ENCODE results near the gene KCNQ1. TPM values are rescaled to one million over a fixed set of nuclear protein-coding genes. Genes with fewer than 3 reads are reported as not detected.

KCNQ1 gene
- total and polyA plus RNA-seq, 2 experiments from 2014 or later = 0.45 to 0.87 TPM

DNA sequence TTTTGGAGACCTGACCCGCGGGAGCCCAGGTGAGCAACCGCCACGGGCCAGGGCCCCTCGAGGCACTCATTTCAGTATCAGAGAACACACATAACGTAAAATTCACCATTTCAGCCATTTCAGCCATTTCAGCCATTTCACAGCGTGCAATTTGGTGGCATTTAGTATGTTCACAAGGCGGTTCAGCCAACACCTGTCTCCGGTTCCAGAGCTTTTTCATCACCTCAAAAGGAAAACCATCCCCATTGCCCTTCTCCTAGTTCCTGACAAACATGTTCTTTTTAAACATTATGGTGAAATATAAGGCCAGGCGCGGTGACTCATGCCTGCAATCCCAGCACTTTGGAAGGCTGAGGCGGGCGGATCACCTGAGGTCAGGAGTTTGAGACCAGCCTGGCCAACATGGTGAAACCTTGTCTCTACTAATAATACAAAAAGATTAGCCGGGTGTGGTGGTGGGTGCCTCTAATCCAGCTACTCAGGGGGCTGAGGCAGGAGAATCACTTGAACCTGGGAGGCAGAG lies 119.3 kb downstream of the KCNQ1 start:
- Mint-ChIP-seq H3K27me3 (ENCODE audit: insufficient read depth, low read depth, poor library complexity) (peaks cover 64% of the 10 kb centered on the region), H3K4me1 (no peaks in the 10 kb centered on the region; the same call in 2 of the 3 replicates), H3K27ac (no peak overlapping the region), H3K9me3 (no peaks in the 10 kb centered on the region), H3K4me3 (no peak overlapping the region), H3K36me3 (ENCODE audit: low read depth) (no peaks in the 10 kb centered on the region)
- H3F3A ChIP-seq (replicated peaks; ENCODE audit: low read depth) = no peaks in the 10 kb centered on the region
- H4K20me1 ChIP-seq (replicated peaks; ENCODE audit: insufficient read depth) = no peaks in the 10 kb centered on the region; the same call in 1 of the 2 replicates
- no peak overlapping the region for H3K27ac ChIP-seq (ENCODE audit: low read depth)
- peaks cover 46% of the 10 kb centered on the region for H3K27me3 ChIP-seq (ENCODE audit: insufficient read depth)
- ATAC-seq (no peak), DNase-seq (ENCODE audit: low spot score) (no peak)
- no peaks in the 10 kb centered on the region; the same call in 1 of the 2 replicates for H3K4me1 ChIP-seq (ENCODE audit: insufficient read depth)
- H3K79me2 ChIP-seq (replicated peaks; ENCODE audit: insufficient read depth) = no peaks in the 10 kb centered on the region
- no peak overlapping the region for H3K4me3 ChIP-seq
- H2AFZ ChIP-seq = no peak overlapping the region
- TF ChIP-seq ZNF462 (CRISPR knock-in tag; IDR thresholded peaks at IDR 0.05) (no peak), CREB1 (CRISPR knock-in tag; IDR thresholded peaks at IDR 0.05; ENCODE audit: low read depth) (no peak), EZH2phosphoT487 (IDR thresholded peaks at IDR 0.05; ENCODE audit: unreplicated experiment) (no peak), CTCF (conservative IDR thresholded peaks at IDR 0.05; ENCODE audit: low read depth in 2 of 2) (no peak)
- TF ChIP-seq, protein P1, sequence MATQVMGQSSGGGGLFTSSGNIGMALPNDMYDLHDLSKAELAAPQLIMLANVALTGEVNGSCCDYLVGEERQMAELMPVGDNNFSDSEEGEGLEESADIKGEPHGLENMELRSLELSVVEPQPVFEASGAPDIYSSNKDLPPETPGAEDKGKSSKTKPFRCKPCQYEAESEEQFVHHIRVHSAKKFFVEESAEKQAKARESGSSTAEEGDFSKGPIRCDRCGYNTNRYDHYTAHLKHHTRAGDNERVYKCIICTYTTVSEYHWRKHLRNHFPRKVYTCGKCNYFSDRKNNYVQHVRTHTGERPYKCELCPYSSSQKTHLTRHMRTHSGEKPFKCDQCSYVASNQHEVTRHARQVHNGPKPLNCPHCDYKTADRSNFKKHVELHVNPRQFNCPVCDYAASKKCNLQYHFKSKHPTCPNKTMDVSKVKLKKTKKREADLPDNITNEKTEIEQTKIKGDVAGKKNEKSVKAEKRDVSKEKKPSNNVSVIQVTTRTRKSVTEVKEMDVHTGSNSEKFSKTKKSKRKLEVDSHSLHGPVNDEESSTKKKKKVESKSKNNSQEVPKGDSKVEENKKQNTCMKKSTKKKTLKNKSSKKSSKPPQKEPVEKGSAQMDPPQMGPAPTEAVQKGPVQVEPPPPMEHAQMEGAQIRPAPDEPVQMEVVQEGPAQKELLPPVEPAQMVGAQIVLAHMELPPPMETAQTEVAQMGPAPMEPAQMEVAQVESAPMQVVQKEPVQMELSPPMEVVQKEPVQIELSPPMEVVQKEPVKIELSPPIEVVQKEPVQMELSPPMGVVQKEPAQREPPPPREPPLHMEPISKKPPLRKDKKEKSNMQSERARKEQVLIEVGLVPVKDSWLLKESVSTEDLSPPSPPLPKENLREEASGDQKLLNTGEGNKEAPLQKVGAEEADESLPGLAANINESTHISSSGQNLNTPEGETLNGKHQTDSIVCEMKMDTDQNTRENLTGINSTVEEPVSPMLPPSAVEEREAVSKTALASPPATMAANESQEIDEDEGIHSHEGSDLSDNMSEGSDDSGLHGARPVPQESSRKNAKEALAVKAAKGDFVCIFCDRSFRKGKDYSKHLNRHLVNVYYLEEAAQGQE (IDR thresholded peaks at IDR 0.05; ENCODE audit: unreplicated experiment) = no peak
- no peaks in the 10 kb centered on the region for H3K9me2 ChIP-seq (ENCODE audit: insufficient read depth)
- no peaks in the 10 kb centered on the region for H3K36me3 ChIP-seq (ENCODE audit: insufficient read depth)
- H3K4me2 ChIP-seq = no peak overlapping the region

Measured in GM23338 (cell line).